WTC11 (cell line): ENCODE measurements around the gene RGMA. TPM values are rescaled to one million over a fixed set of nuclear protein-coding genes. Genes with fewer than 3 reads are reported as not detected.

ENCODE experiments used
- ATAC-seq: fragments of 200-7000 bp; cut with Tn5 transposase; 2 replicates; pipeline ENCODE4 v1.10.0; 2021; ENCODE audit warnings: mild to moderate bottlenecking, moderate library complexity
- CTCF ChIA-PET: fragments of 300-600 bp; sonication (Branson Sonifier 250); formaldehyde crosslinking; loops from one replicate; lab custom pipeline; 2021; ENCODE audit warnings: antibody characterized with exemption; lab: Charles Lee
- POLR2A ChIA-PET: fragments of 350-600 bp; sonication (Branson Sonifier 250); formaldehyde crosslinking; loops from one replicate; lab custom pipeline; 2021; ENCODE audit warnings: antibody characterized with exemption; lab: Charles Lee
- DNase-seq: peaks from one replicate; pipeline ENCODE4 v3.0.0; 2021; ENCODE audit warnings: low spot score
- H3K27ac Mint-ChIP-seq: 2 replicates; pipeline ENCODE4 v1.8.0; 2021; ENCODE audit warnings: mixed read lengths
- H3K27me3 Mint-ChIP-seq: 2 replicates; pipeline ENCODE4 v1.8.0; 2021; ENCODE audit warnings: low read depth, mild to moderate bottlenecking, moderate library complexity, mixed read lengths
- H3K36me3 Mint-ChIP-seq: 2 replicates; pipeline ENCODE4 v1.8.0; 2021; ENCODE audit warnings: mixed read lengths
- H3K4me1 Mint-ChIP-seq: 2 replicates; pipeline ENCODE4 v1.8.0; 2022; ENCODE audit warnings: mixed read lengths
- H3K4me3 Mint-ChIP-seq: 2 replicates; pipeline ENCODE4 v1.8.0; 2021; ENCODE audit warnings: mild to moderate bottlenecking, moderate library complexity, mixed read lengths
- H3K9me3 Mint-ChIP-seq: 2 replicates; pipeline ENCODE4 v1.8.0; 2021; ENCODE audit warnings: mixed read lengths
- ARID4B ChIP-seq: sonication (generic); formaldehyde crosslinking; IDR thresholded peaks from 2 replicates; pipeline ENCODE4 v1.8.0; 2023; ENCODE audit warnings: missing genetic modification reagents, mild to moderate bottlenecking, borderline replicate concordance
- ATF1 ChIP-seq: sonication (generic); formaldehyde crosslinking; IDR thresholded peaks from 2 replicates; pipeline ENCODE4 v1.8.1; 2023; ENCODE audit warnings: mild to moderate bottlenecking, moderate library complexity, missing genetic modification reagents
- ATF6 ChIP-seq: sonication (generic); formaldehyde crosslinking; IDR thresholded peaks from 2 replicates; pipeline ENCODE4 v1.8.1; 2023; ENCODE audit warnings: mild to moderate bottlenecking, missing genetic modification reagents
- ESRRA ChIP-seq: sonication (generic); formaldehyde crosslinking; IDR thresholded peaks from 2 replicates; pipeline ENCODE4 v1.8.1; 2022; ENCODE audit warnings: mild to moderate bottlenecking, missing genetic modification reagents, borderline replicate concordance
- ETV6 ChIP-seq: sonication (generic); formaldehyde crosslinking; IDR thresholded peaks from 2 replicates; pipeline ENCODE4 v1.8.1; 2022; ENCODE audit warnings: mild to moderate bottlenecking, missing genetic modification reagents
- FOXK1 ChIP-seq: sonication (generic); formaldehyde crosslinking; IDR thresholded peaks from 2 replicates; pipeline ENCODE4 v1.8.0; 2022; ENCODE audit warnings: mild to moderate bottlenecking, moderate library complexity, missing genetic modification reagents
- HMGA2 ChIP-seq: fragments of 250-450 bp; sonication (Bioruptor Pico); IDR thresholded peaks from 2 replicates; pipeline ENCODE4 v1.4.0; 2021; ENCODE audit warnings: mild to moderate bottlenecking, moderate library complexity
- HMGXB4 ChIP-seq: sonication (generic); formaldehyde crosslinking; IDR thresholded peaks from 2 replicates; pipeline ENCODE4 v1.8.1; 2023; ENCODE audit warnings: mild to moderate bottlenecking, moderate library complexity, missing genetic modification reagents
- IRF2 ChIP-seq: sonication (generic); formaldehyde crosslinking; IDR thresholded peaks from 2 replicates; pipeline ENCODE4 v1.8.0; 2022; ENCODE audit warnings: low read depth, missing genetic modification reagents, borderline replicate concordance
- JAZF1 ChIP-seq: fragments of 250-450 bp; sonication (Bioruptor Pico); IDR thresholded peaks from 2 replicates; pipeline ENCODE4 v1.9.0; 2021; ENCODE audit warnings: moderate library complexity, mild to moderate bottlenecking, inconsistent platforms
- MYBL2 ChIP-seq: sonication (generic); formaldehyde crosslinking; IDR thresholded peaks from 2 replicates; pipeline ENCODE4 v1.8.1; 2023; ENCODE audit warnings: mild to moderate bottlenecking, moderate library complexity, missing genetic modification reagents
- NFE2L1 ChIP-seq: sonication (generic); formaldehyde crosslinking; IDR thresholded peaks from 2 replicates; pipeline ENCODE4 v1.8.1; 2023; ENCODE audit warnings: missing genetic modification reagents
- NR3C1 ChIP-seq: sonication (generic); formaldehyde crosslinking; conservative IDR thresholded peaks from 2 replicates; pipeline ENCODE4 v1.8.1; 2023; ENCODE audit warnings: low read depth, mild to moderate bottlenecking, missing genetic modification reagents
- PREB ChIP-seq: sonication (generic); formaldehyde crosslinking; IDR thresholded peaks from 2 replicates; pipeline ENCODE4 v1.8.1; 2022; ENCODE audit warnings: mild to moderate bottlenecking, missing genetic modification reagents, moderate library complexity, borderline replicate concordance
- SMAD4 ChIP-seq: sonication (generic); formaldehyde crosslinking; IDR thresholded peaks from 2 replicates; pipeline ENCODE4 v1.8.0; 2022; ENCODE audit warnings: mild to moderate bottlenecking, missing genetic modification reagents
- SOX15 ChIP-seq: fragments of 250-450 bp; sonication (Bioruptor Pico); IDR thresholded peaks from 2 replicates; pipeline ENCODE4 v1.9.0; 2021; ENCODE audit warnings: mild to moderate bottlenecking
- TCF7 ChIP-seq: sonication (generic); formaldehyde crosslinking; IDR thresholded peaks from 2 replicates; pipeline ENCODE4 v1.8.0; 2022; ENCODE audit warnings: mild to moderate bottlenecking, low read depth, missing genetic modification reagents, moderate library complexity
- ZNF138 ChIP-seq: sonication (generic); formaldehyde crosslinking; conservative IDR thresholded peaks from 2 replicates; pipeline ENCODE4 v1.8.1; 2022; ENCODE audit warnings: mild to moderate bottlenecking, moderate library complexity, missing genetic modification reagents
- total RNA-seq: library from RNA; stranded (reverse); gene quantifications from 3 replicates; pipeline ENCODE4 v1.2.3, GENCODE V29; 2021
- TF ChIP-seq, protein P1 (sequence below): fragments of 250-450 bp; sonication (Bioruptor Pico); IDR thresholded peaks from 2 replicates; pipeline ENCODE4 v2.1.2; 2022; ENCODE audit warnings: mild to moderate bottlenecking, moderate library complexity
- TF ChIP-seq, protein P2 (sequence below): sonication (generic); formaldehyde crosslinking; IDR thresholded peaks from 2 replicates; pipeline ENCODE4 v1.8.0; 2022; ENCODE audit warnings: mild to moderate bottlenecking, missing genetic modification reagents
- TF ChIP-seq, protein P3 (sequence below): sonication (generic); formaldehyde crosslinking; conservative IDR thresholded peaks from 2 replicates; pipeline ENCODE4 v1.8.1; 2022; ENCODE audit warnings: mild to moderate bottlenecking, missing genetic modification reagents
- TF ChIP-seq, protein P4 (sequence below): fragments of 250-450 bp; sonication (Bioruptor Pico); IDR thresholded peaks from 2 replicates; pipeline ENCODE4 v1.9.0; 2021; ENCODE audit warnings: moderate library complexity, mild to moderate bottlenecking, inconsistent platforms, borderline replicate concordance

RGMA gene
- total RNA-seq, 1 experiment from 2014 or later, result 47.2 TPM

- POLR2A ChIA-PET, result no interaction called here
Observed at GRCh38 chr15:93118904-93119303, 29.9 kb upstream of the RGMA start.

GRCh38 chr15:93111451-93111850 is 22.4 kb upstream of the RGMA start:
- no peak overlapping the region for H3K27ac Mint-ChIP-seq
- H3K9me3 Mint-ChIP-seq, result no peaks in the 10 kb centered on the region
- ATAC-seq, result no peak
- peaks cover 26% of the 10 kb centered on the region for H3K4me1 Mint-ChIP-seq
- ChIA-PET POLR2A (no interaction called here), CTCF (no interaction called here)
- peaks cover 31% of the 10 kb centered on the region for H3K27me3 Mint-ChIP-seq
- no peak overlapping the region for H3K4me3 Mint-ChIP-seq
- DNase-seq, result no peak
- no peak for TF ChIP-seq ETV6 (CRISPR knock-in tag)
- TF ChIP-seq, protein P1, sequence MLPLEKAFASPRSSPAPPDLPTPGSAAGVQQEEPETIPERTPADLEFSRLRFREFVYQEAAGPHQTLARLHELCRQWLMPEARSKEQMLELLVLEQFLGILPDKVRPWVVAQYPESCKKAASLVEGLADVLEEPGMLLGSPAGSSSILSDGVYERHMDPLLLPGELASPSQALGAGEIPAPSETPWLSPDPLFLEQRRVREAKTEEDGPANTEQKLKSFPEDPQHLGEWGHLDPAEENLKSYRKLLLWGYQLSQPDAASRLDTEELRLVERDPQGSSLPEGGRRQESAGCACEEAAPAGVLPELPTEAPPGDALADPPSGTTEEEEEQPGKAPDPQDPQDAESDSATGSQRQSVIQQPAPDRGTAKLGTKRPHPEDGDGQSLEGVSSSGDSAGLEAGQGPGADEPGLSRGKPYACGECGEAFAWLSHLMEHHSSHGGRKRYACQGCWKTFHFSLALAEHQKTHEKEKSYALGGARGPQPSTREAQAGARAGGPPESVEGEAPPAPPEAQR (CRISPR knock-in tag), result no peak
- TF ChIP-seq, protein P2, sequence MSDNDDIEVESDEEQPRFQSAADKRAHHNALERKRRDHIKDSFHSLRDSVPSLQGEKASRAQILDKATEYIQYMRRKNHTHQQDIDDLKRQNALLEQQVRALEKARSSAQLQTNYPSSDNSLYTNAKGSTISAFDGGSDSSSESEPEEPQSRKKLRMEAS (CRISPR knock-in tag), result no peak
- no peak for TF ChIP-seq ARID4B (CRISPR knock-in tag)
- TF ChIP-seq HMGXB4 (CRISPR knock-in tag), result no peak
- TF ChIP-seq TCF7 (CRISPR knock-in tag), result no peak
- TF ChIP-seq IRF2 (CRISPR knock-in tag), result no peak
- no peak for TF ChIP-seq ATF6 (CRISPR knock-in tag)
- TF ChIP-seq FOXK1 (CRISPR knock-in tag), result no peak
- TF ChIP-seq NR3C1 (CRISPR knock-in tag), result no peak
- no peak for TF ChIP-seq SOX15 (CRISPR knock-in tag)
- H3K36me3 Mint-ChIP-seq, result no peaks in the 10 kb centered on the region

More at GRCh38 chr15:93118904-93119303, 29.9 kb upstream of the RGMA start:
- Mint-ChIP-seq H3K9me3 (no peaks in the 10 kb centered on the region), H3K4me3 (no peak overlapping the region), H3K36me3 (no peaks in the 10 kb centered on the region), H3K4me1 (no peaks in the 10 kb centered on the region), H3K27me3 (no peaks in the 10 kb centered on the region), H3K27ac (no peak overlapping the region)
- no peak for DNase-seq
- ATAC-seq, result no peak
- TF ChIP-seq, protein P2 (CRISPR knock-in tag), result no peak
- TF ChIP-seq SOX15 (CRISPR knock-in tag) (no peak), PREB (CRISPR knock-in tag) (no peak), ATF1 (CRISPR knock-in tag) (no peak), HMGA2 (CRISPR knock-in tag) (no peak), ESRRA (CRISPR knock-in tag) (no peak), MYBL2 (CRISPR knock-in tag) (no peak), SMAD4 (CRISPR knock-in tag) (no peak), ZNF138 (CRISPR knock-in tag) (no peak), JAZF1 (no peak), NR3C1 (CRISPR knock-in tag) (no peak), NFE2L1 (CRISPR knock-in tag) (no peak)
- TF ChIP-seq, protein P3, sequence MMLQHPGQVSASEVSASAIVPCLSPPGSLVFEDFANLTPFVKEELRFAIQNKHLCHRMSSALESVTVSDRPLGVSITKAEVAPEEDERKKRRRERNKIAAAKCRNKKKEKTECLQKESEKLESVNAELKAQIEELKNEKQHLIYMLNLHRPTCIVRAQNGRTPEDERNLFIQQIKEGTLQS, result no peak
- TF ChIP-seq, protein P4, sequence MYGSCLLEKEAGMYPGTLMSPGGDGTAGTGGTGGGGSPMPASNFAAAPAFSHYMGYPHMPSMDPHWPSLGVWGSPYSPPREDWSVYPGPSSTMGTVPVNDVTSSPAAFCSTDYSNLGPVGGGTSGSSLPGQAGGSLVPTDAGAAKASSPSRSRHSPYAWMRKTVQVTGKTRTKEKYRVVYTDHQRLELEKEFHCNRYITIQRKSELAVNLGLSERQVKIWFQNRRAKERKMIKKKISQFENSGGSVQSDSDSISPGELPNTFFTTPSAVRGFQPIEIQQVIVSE, result no peak
- CTCF ChIA-PET, result no interaction called here
